HepG2 (cell line): ENCODE data around the gene UBTF. TPM values are rescaled to one million over a fixed set of nuclear protein-coding genes. Genes with fewer than 3 reads are reported as not detected.

Source experiments
- ARNT2 ChIP-seq: sonication (generic); formaldehyde crosslinking; IDR thresholded peaks from 2 replicates; pipeline ENCODE4 v1.8.0; 2022; ENCODE audit warnings: mild to moderate bottlenecking, low read depth, missing genetic modification reagents, moderate library complexity
- CBFB ChIP-seq: sonication (generic); formaldehyde crosslinking; IDR thresholded peaks from 2 replicates; pipeline ENCODE4 v1.4.0; 2020; ENCODE audit warnings: missing genetic modification reagents
- ETV5 ChIP-seq: IDR thresholded peaks from 2 replicates; pipeline ENCODE4 v1.6.1; 2018; ENCODE audit warnings: missing biosample characterization, missing genetic modification reagents, inconsistent platforms, borderline replicate concordance
- IRX3 ChIP-seq: sonication (generic); formaldehyde crosslinking; IDR thresholded peaks from 2 replicates; pipeline ENCODE4 v1.8.1; 2023; ENCODE audit warnings: mild to moderate bottlenecking, low read depth, missing genetic modification reagents, borderline replicate concordance
- MAX ChIP-seq: IDR thresholded peaks from 2 replicates; pipeline ENCODE4 v1.6.1; 2012; ENCODE audit warnings: inconsistent platforms
- NONO ChIP-seq, 2 experiments: fragments of 450-650 bp in 1 of 2; sonication (generic) in 1 of 2; formaldehyde crosslinking in 1 of 2; IDR thresholded peaks in 1 of 2; conservative IDR thresholded peaks in 1 of 2; 2 replicates each; pipeline versions ENCODE4 v1.6.1 to v1.8.0; 2017 to 2022; ENCODE audit warnings: mild to moderate bottlenecking in 1 of 2, missing genetic modification reagents in 1 of 2, moderate library complexity in 1 of 2
- NPAS2 ChIP-seq: sonication (generic); formaldehyde crosslinking; IDR thresholded peaks from 2 replicates; pipeline ENCODE4 v1.8.0; 2022; ENCODE audit warnings: mild to moderate bottlenecking, missing genetic modification reagents, borderline replicate concordance
- NRL ChIP-seq: sonication (generic); formaldehyde crosslinking; IDR thresholded peaks from 2 replicates; pipeline ENCODE4 v1.5.0; 2020; ENCODE audit warnings: missing genetic modification reagents, mild to moderate bottlenecking, moderate library complexity, borderline replicate concordance
- SIX4 ChIP-seq: sonication (generic); formaldehyde crosslinking; IDR thresholded peaks from 2 replicates; pipeline ENCODE4 v1.4.0; 2020; ENCODE audit warnings: missing genetic modification reagents
- ZNF160 ChIP-seq: sonication (generic); formaldehyde crosslinking; IDR thresholded peaks from 2 replicates; pipeline ENCODE4 v1.8.0; 2022; ENCODE audit warnings: mild to moderate bottlenecking, inconsistent platforms, missing genetic modification reagents
- ZNF383 ChIP-seq: sonication (generic); formaldehyde crosslinking; IDR thresholded peaks from 2 replicates; pipeline ENCODE4 v1.4.0; 2020; ENCODE audit warnings: missing genetic modification reagents, mild to moderate bottlenecking, borderline replicate concordance
- polyA plus RNA-seq, 8 experiments: library from polyadenylated mRNA; depleted of rRNA in 3 of 8; stranded (reverse) in 7 of 8; unstranded in 1 of 8; fragments of >200 nt; fragmentation: Illumina TruSeq in 4 of 8; extraction: Trizol in 4 of 8; gene quantifications; 2 replicates each; pipeline versions ENCODE4 v1.2.1 to v1.2.3, GENCODE V29; 2011 to 2016; ENCODE audit warnings: low read depth in 4 of 8, missing spikeins in 1 of 8, mixed read lengths in 1 of 8; ENCODE audit not compliant: insufficient read depth in 1 of 8
- total RNA-seq, 5 experiments: library from RNA; depleted of rRNA; stranded (reverse); fragments of >200 nt; fragmentation: Illumina TruSeq; extraction: Trizol; gene quantifications; 2 replicates each; pipeline ENCODE4 v1.2.3, GENCODE V29; 2016; ENCODE audit warnings: low read depth in 1 of 5
- TF ChIP-seq, protein P1 (sequence below): sonication (generic); formaldehyde crosslinking; IDR thresholded peaks from 2 replicates; pipeline ENCODE4 v1.4.0; 2020; ENCODE audit warnings: missing genetic modification reagents, mild to moderate bottlenecking, borderline replicate concordance
- TF ChIP-seq, protein P2 (sequence below): sonication (generic); formaldehyde crosslinking; IDR thresholded peaks from 2 replicates; pipeline ENCODE4 v1.4.0; 2020; ENCODE audit warnings: mild to moderate bottlenecking, missing genetic modification reagents
- TF ChIP-seq, protein P3 (sequence below): sonication (generic); formaldehyde crosslinking; IDR thresholded peaks from 2 replicates; pipeline ENCODE4 v1.4.0; 2020; ENCODE audit warnings: mild to moderate bottlenecking, low read depth, missing genetic modification reagents
- TF ChIP-seq, protein P4 (sequence below): sonication (generic); formaldehyde crosslinking; conservative IDR thresholded peaks from 2 replicates; pipeline ENCODE4 v1.4.0; 2020; ENCODE audit warnings: missing genetic modification reagents

Gene UBTF
- total and polyA plus RNA-seq, 2 of the 13 experiments (the other 11 are each of a cell fraction or from before 2014, with no cell fraction given) = 15.2 to 60.9 TPM

GRCh38 chr17:44199553-44200477 is 19.7 kb downstream of the UBTF start, which contains the start of gene ATXN7L3 (continued):
- TF ChIP-seq ZNF383 (no peak), NONO (IDR thresholded peaks at IDR 0.05) (no peak), NONO (CRISPR knock-in tag; conservative IDR thresholded peaks at IDR 0.05) (peak; percentile 37), ARNT2 (no peak), ZNF160 (CRISPR knock-in tag) (no peak), SIX4 (CRISPR knock-in tag) (no peak), IRX3 (CRISPR knock-in tag) (no peak), MAX (peak; percentile 82; the same call in 1 of the 2 replicates), ETV5 (CRISPR knock-in tag) (peak; percentile 59; the same call in 1 of the 2 replicates), NRL (CRISPR knock-in tag) (no peak), NPAS2 (CRISPR knock-in tag) (no peak), CBFB (CRISPR knock-in tag) (0 out of 2 replicates have a peak, but pooled peaks have one; percentile 6)
- TF ChIP-seq, protein P1, sequence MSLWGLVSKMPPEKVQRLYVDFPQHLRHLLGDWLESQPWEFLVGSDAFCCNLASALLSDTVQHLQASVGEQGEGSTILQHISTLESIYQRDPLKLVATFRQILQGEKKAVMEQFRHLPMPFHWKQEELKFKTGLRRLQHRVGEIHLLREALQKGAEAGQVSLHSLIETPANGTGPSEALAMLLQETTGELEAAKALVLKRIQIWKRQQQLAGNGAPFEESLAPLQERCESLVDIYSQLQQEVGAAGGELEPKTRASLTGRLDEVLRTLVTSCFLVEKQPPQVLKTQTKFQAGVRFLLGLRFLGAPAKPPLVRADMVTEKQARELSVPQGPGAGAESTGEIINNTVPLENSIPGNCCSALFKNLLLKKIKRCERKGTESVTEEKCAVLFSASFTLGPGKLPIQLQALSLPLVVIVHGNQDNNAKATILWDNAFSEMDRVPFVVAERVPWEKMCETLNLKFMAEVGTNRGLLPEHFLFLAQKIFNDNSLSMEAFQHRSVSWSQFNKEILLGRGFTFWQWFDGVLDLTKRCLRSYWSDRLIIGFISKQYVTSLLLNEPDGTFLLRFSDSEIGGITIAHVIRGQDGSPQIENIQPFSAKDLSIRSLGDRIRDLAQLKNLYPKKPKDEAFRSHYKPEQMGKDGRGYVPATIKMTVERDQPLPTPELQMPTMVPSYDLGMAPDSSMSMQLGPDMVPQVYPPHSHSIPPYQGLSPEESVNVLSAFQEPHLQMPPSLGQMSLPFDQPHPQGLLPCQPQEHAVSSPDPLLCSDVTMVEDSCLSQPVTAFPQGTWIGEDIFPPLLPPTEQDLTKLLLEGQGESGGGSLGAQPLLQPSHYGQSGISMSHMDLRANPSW (CRISPR knock-in tag) = no peak
- TF ChIP-seq, protein P2, sequence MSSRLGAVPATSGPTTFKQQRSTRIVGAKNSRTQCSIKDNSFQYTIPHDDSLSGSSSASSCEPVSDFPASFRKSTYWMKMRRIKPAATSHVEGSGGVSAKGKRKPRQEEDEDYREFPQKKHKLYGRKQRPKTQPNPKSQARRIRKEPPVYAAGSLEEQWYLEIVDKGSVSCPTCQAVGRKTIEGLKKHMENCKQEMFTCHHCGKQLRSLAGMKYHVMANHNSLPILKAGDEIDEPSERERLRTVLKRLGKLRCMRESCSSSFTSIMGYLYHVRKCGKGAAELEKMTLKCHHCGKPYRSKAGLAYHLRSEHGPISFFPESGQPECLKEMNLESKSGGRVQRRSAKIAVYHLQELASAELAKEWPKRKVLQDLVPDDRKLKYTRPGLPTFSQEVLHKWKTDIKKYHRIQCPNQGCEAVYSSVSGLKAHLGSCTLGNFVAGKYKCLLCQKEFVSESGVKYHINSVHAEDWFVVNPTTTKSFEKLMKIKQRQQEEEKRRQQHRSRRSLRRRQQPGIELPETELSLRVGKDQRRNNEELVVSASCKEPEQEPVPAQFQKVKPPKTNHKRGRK (CRISPR knock-in tag) = no peak
- TF ChIP-seq, protein P3, sequence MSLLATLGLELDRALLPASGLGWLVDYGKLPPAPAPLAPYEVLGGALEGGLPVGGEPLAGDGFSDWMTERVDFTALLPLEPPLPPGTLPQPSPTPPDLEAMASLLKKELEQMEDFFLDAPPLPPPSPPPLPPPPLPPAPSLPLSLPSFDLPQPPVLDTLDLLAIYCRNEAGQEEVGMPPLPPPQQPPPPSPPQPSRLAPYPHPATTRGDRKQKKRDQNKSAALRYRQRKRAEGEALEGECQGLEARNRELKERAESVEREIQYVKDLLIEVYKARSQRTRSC (CRISPR knock-in tag) = no peak
- TF ChIP-seq, protein P4, sequence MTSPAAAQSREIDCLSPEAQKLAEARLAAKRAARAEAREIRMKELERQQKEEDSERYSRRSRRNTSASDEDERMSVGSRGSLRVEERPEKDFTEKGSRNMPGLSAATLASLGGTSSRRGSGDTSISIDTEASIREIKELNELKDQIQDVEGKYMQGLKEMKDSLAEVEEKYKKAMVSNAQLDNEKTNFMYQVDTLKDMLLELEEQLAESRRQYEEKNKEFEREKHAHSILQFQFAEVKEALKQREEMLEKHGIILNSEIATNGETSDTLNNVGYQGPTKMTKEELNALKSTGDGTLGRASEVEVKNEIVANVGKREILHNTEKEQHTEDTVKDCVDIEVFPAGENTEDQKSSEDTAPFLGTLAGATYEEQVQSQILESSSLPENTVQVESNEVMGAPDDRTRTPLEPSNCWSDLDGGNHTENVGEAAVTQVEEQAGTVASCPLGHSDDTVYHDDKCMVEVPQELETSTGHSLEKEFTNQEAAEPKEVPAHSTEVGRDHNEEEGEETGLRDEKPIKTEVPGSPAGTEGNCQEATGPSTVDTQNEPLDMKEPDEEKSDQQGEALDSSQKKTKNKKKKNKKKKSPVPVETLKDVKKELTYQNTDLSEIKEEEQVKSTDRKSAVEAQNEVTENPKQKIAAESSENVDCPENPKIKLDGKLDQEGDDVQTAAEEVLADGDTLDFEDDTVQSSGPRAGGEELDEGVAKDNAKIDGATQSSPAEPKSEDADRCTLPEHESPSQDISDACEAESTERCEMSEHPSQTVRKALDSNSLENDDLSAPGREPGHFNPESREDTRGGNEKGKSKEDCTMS = no peak
